GM23338 (cell line): ENCODE measurements around the gene MYCN. TPM values are rescaled to one million over a fixed set of nuclear protein-coding genes. Genes with fewer than 3 reads are reported as not detected.

Source experiments
- ATAC-seq: fragments of 200-7000 bp; cut with Tn5 transposase; 3 replicates; pipeline ENCODE4 v1.9.1; 2020
- DNase-seq: peaks from one replicate; pipeline ENCODE4 v3.0.0-alpha.2; 2015; ENCODE audit warnings: low spot score
- H2AFZ ChIP-seq: fragments of 200-600 bp; sonication (generic); 2 replicates; pipeline ENCODE4 v1.8.0; 2016; ENCODE audit warnings: antibody characterized with exemption, mild to moderate bottlenecking, moderate library complexity
- H3F3A ChIP-seq: fragments of 200-600 bp; sonication (generic); replicated peaks from 2 replicates; pipeline ENCODE4 v1.8.0; 2017; ENCODE audit warnings: antibody characterized with exemption, mixed run types, low read depth
- H3K27ac ChIP-seq: fragments of 200-600 bp; sonication (generic); 2 replicates; pipeline ENCODE4 v1.6.1; 2016; ENCODE audit warnings: low read depth
- H3K27me3 ChIP-seq: fragments of 200-600 bp; sonication (generic); 2 replicates; pipeline ENCODE4 v1.8.0; 2016; ENCODE audit warnings: mild to moderate bottlenecking, mixed run types, moderate library complexity; ENCODE audit not compliant: insufficient read depth
- H3K36me3 ChIP-seq: fragments of 200-600 bp; sonication (generic); 2 replicates; pipeline ENCODE4 v1.8.0; 2016; ENCODE audit warnings: mild to moderate bottlenecking; ENCODE audit not compliant: insufficient read depth
- H3K4me1 ChIP-seq: fragments of 200-600 bp; sonication (generic); 2 replicates; pipeline ENCODE4 v1.8.0; 2016; ENCODE audit warnings: mild to moderate bottlenecking, moderate library complexity; ENCODE audit not compliant: insufficient read depth
- H3K4me2 ChIP-seq: fragments of 200-600 bp; sonication (generic); 2 replicates; pipeline ENCODE4 v1.7.1; 2017; ENCODE audit warnings: mixed run types
- H3K4me3 ChIP-seq: fragments of 200-600 bp; sonication (generic); 2 replicates; pipeline ENCODE4 v1.6.1; 2016; ENCODE audit warnings: mixed run types
- H3K79me2 ChIP-seq: fragments of 200-600 bp; sonication (generic); replicated peaks from 2 replicates; pipeline ENCODE4 v1.8.0; 2017; ENCODE audit warnings: mild to moderate bottlenecking; ENCODE audit not compliant: insufficient read depth
- H3K9me2 ChIP-seq: fragments of 200-600 bp; sonication (generic); 2 replicates; pipeline ENCODE4 v1.8.0; 2017; ENCODE audit not compliant: insufficient read depth
- H4K20me1 ChIP-seq: fragments of 200-600 bp; sonication (generic); replicated peaks from 2 replicates; pipeline ENCODE4 v1.8.0; 2017; ENCODE audit warnings: mild to moderate bottlenecking; ENCODE audit not compliant: insufficient read depth
- H3K27ac Mint-ChIP-seq: 2 replicates; pipeline ENCODE4 v1.8.0; 2020; ENCODE audit warnings: inconsistent platforms, mild to moderate bottlenecking, moderate library complexity, mixed read lengths
- H3K27me3 Mint-ChIP-seq: 3 replicates; pipeline ENCODE4 v1.8.0; 2022; ENCODE audit warnings: low read depth, mild to moderate bottlenecking, moderate library complexity, mixed read lengths, inconsistent platforms; ENCODE audit not compliant: insufficient read depth, poor library complexity
- H3K36me3 Mint-ChIP-seq: 3 replicates; pipeline ENCODE4 v1.8.0; 2021; ENCODE audit warnings: low read depth, mild to moderate bottlenecking, inconsistent platforms, moderate library complexity, mixed read lengths
- H3K4me1 Mint-ChIP-seq: 3 replicates; pipeline ENCODE4 v1.8.0; 2020; ENCODE audit warnings: mild to moderate bottlenecking, inconsistent platforms, mixed read lengths
- H3K4me3 Mint-ChIP-seq: 3 replicates; pipeline ENCODE4 v1.8.0; 2021; ENCODE audit warnings: moderate library complexity, mild to moderate bottlenecking, inconsistent platforms, mixed read lengths
- H3K9me3 Mint-ChIP-seq: 3 replicates; pipeline ENCODE4 v1.8.0; 2020; ENCODE audit warnings: moderate library complexity, mild to moderate bottlenecking, inconsistent platforms, mixed read lengths
- CREB1 ChIP-seq: fragments of 250-450 bp; sonication (Bioruptor Pico); IDR thresholded peaks from 2 replicates; pipeline ENCODE4 v1.5.0; 2020; ENCODE audit warnings: low read depth, mild to moderate bottlenecking, moderate library complexity
- CTCF ChIP-seq, 2 experiments: fragments of 200-600 bp in 1 of 2; sonication (generic) in 1 of 2; conservative IDR thresholded peaks; 2 replicates each; pipeline versions ENCODE4 v1.5.1 to v1.6.1; 2016 to 2017; ENCODE audit warnings: antibody characterized with exemption in 2 of 2, low read depth in 2 of 2, mild to moderate bottlenecking in 2 of 2, moderate library complexity in 1 of 2
- EZH2phosphoT487 ChIP-seq: fragments of 200-600 bp; sonication (generic); IDR thresholded peaks from one replicate; pipeline ENCODE4 v1.8.1; 2018; ENCODE audit warnings: antibody characterized with exemption; ENCODE audit not compliant: unreplicated experiment
- JUNB ChIP-seq: IDR thresholded peaks from one replicate; pipeline ENCODE4 v1.6.1; 2016; ENCODE audit warnings: antibody characterized with exemption; ENCODE audit not compliant: unreplicated experiment
- NANOG ChIP-seq: IDR thresholded peaks from 2 replicates; pipeline ENCODE4 v1.6.1; 2016; ENCODE audit warnings: antibody characterized with exemption, borderline replicate concordance
- POLR2AphosphoS5 ChIP-seq: IDR thresholded peaks from 2 replicates; pipeline ENCODE4 v1.6.1; 2016; ENCODE audit warnings: antibody characterized with exemption, low read depth
- STAT1 ChIP-seq: IDR thresholded peaks from one replicate; pipeline ENCODE4 v1.6.1; 2016; ENCODE audit warnings: antibody characterized with exemption; ENCODE audit not compliant: unreplicated experiment
- ZNF114 ChIP-seq: fragments of 250-450 bp; sonication (Bioruptor Pico); IDR thresholded peaks from 2 replicates; pipeline ENCODE4 v1.5.0; 2020; ENCODE audit warnings: mild to moderate bottlenecking, moderate library complexity
- ZNF331 ChIP-seq: fragments of 250-450 bp; sonication (Bioruptor Pico); IDR thresholded peaks from 2 replicates; pipeline ENCODE4 v1.5.0; 2020; ENCODE audit warnings: low read depth, mild to moderate bottlenecking, moderate library complexity
- polyA plus RNA-seq: library from polyadenylated mRNA; unstranded; fragments of >200 nt; fragmentation: Nextera tagmentation; extraction: Ambion mirVana; gene quantifications from 2 replicates; pipeline ENCODE4 v1.2.1, GENCODE V29; 2016
- total RNA-seq: library from RNA; depleted of rRNA; stranded (reverse); fragments of >200 nt; shearing (Covaris generic); gene quantifications from 2 replicates; pipeline ENCODE4 v1.2.3, GENCODE V29; 2014
- TF ChIP-seq, protein P1 (sequence below): IDR thresholded peaks from 2 replicates; pipeline ENCODE4 v1.6.1; 2016; ENCODE audit warnings: antibody characterized with exemption
- TF ChIP-seq, protein P2 (sequence below): IDR thresholded peaks from one replicate; pipeline ENCODE4 v1.6.1; 2018; ENCODE audit warnings: antibody characterized with exemption; ENCODE audit not compliant: unreplicated experiment

Gene MYCN
- total and polyA plus RNA-seq, 2 experiments from 2014 or later: 50.8 to 145 TPM

DNA sequence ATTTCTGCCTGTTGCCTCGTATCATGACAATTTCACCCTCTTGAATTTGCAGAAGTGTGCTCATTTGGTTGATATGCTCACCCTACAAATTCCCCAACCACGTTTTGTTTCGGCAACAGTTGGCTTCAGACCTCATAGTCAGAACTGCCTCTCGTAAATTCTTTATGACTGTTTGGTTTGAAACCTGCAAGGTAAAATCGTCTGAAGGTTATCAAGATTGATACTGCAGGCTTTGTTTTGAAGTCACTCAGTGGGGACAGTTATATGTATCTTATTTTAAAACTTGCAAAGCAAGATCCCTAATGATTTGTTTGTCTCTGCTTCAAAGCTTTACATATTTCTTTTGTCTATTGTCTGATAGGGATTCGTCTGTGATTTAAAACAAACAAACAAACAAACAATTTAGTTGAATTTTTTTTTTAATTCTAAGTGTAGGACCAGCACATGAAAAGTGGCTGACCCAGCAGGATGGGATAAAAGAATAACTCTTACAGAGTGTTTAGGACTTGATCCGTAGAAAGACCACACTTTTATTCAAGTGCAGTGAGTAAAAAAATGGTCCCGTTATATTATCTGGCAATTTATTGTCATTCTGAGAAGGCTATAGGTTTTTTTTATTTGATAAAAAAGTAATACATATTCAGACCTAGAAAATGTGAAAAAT lies 45.7 kb upstream of the MYCN start:
- DNase-seq (no peak), ATAC-seq (no peak)
- no peaks in the 10 kb centered on the region for H3K27me3 ChIP-seq
- peaks cover 49% of the 10 kb centered on the region for H3K4me1 ChIP-seq
- H3K36me3 Mint-ChIP-seq: peaks cover 20% of the 10 kb centered on the region; the same call in 2 of the 3 replicates
- no peak overlapping the region for H3K4me2 ChIP-seq
- H3K9me2 ChIP-seq: no peaks in the 10 kb centered on the region
- H3K4me3 ChIP-seq: no peak overlapping the region
- H3K27ac ChIP-seq: no peak overlapping the region
- peaks cover 9% of the 10 kb centered on the region for H3K27me3 Mint-ChIP-seq
- no peaks in the 10 kb centered on the region for H3K36me3 ChIP-seq
- no peaks in the 10 kb centered on the region for H3F3A ChIP-seq
- H4K20me1 ChIP-seq: no peaks in the 10 kb centered on the region
- H2AFZ ChIP-seq: peak overlapping the region; percentile 53; the same call in 1 of the 2 replicates
- H3K4me3 Mint-ChIP-seq: no peak overlapping the region
- TF ChIP-seq, protein P1, sequence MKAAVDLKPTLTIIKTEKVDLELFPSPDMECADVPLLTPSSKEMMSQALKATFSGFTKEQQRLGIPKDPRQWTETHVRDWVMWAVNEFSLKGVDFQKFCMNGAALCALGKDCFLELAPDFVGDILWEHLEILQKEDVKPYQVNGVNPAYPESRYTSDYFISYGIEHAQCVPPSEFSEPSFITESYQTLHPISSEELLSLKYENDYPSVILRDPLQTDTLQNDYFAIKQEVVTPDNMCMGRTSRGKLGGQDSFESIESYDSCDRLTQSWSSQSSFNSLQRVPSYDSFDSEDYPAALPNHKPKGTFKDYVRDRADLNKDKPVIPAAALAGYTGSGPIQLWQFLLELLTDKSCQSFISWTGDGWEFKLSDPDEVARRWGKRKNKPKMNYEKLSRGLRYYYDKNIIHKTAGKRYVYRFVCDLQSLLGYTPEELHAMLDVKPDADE: no peak
- H3K79me2 ChIP-seq: no peaks in the 10 kb centered on the region
- H3K27ac Mint-ChIP-seq: no peak overlapping the region
- H3K4me1 Mint-ChIP-seq: peaks cover 54% of the 10 kb centered on the region
- peaks cover 19% of the 10 kb centered on the region for H3K9me3 Mint-ChIP-seq

GRCh38 chr2:15895615-15896469 lies 44.5 kb upstream of the MYCN start:
- Histone ChIP-seq H3K36me3 (no peaks in the 10 kb centered on the region), H3K27me3 (no peaks in the 10 kb centered on the region), H3K4me1 (peaks cover 40% of the 10 kb centered on the region), H3K4me3 (no peak overlapping the region), H3K4me2 (peak overlapping the region; percentile 59; the same call in 1 of the 2 replicates), H2AFZ (peak overlapping the region; percentile 78), H4K20me1 (no peaks in the 10 kb centered on the region), H3K79me2 (no peaks in the 10 kb centered on the region), H3K9me2 (no peaks in the 10 kb centered on the region), H3F3A (no peaks in the 10 kb centered on the region), H3K27ac (no peak overlapping the region)
- Mint-ChIP-seq H3K36me3 (peaks cover 20% of the 10 kb centered on the region; the same call in 2 of the 3 replicates), H3K27me3 (peaks cover 6% of the 10 kb centered on the region), H3K9me3 (peaks cover 19% of the 10 kb centered on the region), H3K27ac (no peak overlapping the region), H3K4me1 (peaks cover 45% of the 10 kb centered on the region), H3K4me3 (no peak overlapping the region)
- DNase-seq (no peak), ATAC-seq (peak; percentile 34; the same call in 1 of the 3 replicates)
- TF ChIP-seq, protein P1: no peak
- no peak for TF ChIP-seq NANOG
- no peak for TF ChIP-seq ZNF331 (CRISPR knock-in tag)
- TF ChIP-seq CTCF (conservative IDR thresholded peaks at IDR 0.05; ENCODE audit: low read depth in 2 of 2): no peak
- no peak for TF ChIP-seq ZNF114 (CRISPR knock-in tag)
- TF ChIP-seq POLR2AphosphoS5: no peak
- TF ChIP-seq, protein P2, sequence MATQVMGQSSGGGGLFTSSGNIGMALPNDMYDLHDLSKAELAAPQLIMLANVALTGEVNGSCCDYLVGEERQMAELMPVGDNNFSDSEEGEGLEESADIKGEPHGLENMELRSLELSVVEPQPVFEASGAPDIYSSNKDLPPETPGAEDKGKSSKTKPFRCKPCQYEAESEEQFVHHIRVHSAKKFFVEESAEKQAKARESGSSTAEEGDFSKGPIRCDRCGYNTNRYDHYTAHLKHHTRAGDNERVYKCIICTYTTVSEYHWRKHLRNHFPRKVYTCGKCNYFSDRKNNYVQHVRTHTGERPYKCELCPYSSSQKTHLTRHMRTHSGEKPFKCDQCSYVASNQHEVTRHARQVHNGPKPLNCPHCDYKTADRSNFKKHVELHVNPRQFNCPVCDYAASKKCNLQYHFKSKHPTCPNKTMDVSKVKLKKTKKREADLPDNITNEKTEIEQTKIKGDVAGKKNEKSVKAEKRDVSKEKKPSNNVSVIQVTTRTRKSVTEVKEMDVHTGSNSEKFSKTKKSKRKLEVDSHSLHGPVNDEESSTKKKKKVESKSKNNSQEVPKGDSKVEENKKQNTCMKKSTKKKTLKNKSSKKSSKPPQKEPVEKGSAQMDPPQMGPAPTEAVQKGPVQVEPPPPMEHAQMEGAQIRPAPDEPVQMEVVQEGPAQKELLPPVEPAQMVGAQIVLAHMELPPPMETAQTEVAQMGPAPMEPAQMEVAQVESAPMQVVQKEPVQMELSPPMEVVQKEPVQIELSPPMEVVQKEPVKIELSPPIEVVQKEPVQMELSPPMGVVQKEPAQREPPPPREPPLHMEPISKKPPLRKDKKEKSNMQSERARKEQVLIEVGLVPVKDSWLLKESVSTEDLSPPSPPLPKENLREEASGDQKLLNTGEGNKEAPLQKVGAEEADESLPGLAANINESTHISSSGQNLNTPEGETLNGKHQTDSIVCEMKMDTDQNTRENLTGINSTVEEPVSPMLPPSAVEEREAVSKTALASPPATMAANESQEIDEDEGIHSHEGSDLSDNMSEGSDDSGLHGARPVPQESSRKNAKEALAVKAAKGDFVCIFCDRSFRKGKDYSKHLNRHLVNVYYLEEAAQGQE: no peak
- no peak for TF ChIP-seq JUNB
- no peak for TF ChIP-seq EZH2phosphoT487
- no peak for TF ChIP-seq STAT1
- no peak for TF ChIP-seq CREB1 (CRISPR knock-in tag)
